ENCODE data around the gene MYO7A. TPM values are rescaled to one million over a fixed set of nuclear protein-coding genes. Genes with fewer than 3 reads are reported as not detected.

MYO7A gene
- total RNA-seq, 1 donor from 2014 or later: 3.2 TPM

GRCh38 chr11:77180346-77180745, 52.3 kb downstream of the MYO7A start:
- TF ChIP-seq CTCF (IDR thresholded peaks at IDR 0.05; ENCODE audit: borderline replicate concordance): no peak
- H3K27ac ChIP-seq (replicated peaks): no peak overlapping the region

GRCh38 chr11:77181226-77181625, 53.2 kb downstream of the MYO7A start:
- intact Hi-C loops (cut with micrococcal nuclease): no loop called here
- TF ChIP-seq CTCF (IDR thresholded peaks at IDR 0.05; ENCODE audit: borderline replicate concordance): no peak
- Histone ChIP-seq H3K27ac (replicated peaks) (no peak overlapping the region), H3K9me3 (replicated peaks) (no peaks in the 10 kb centered on the region), H3K4me1 (peaks cover 4% of the 10 kb centered on the region), H3K36me3 (no peaks in the 10 kb centered on the region), H3K4me3 (no peak overlapping the region), H3K27me3 (ENCODE audit: low read depth) (no peaks in the 10 kb centered on the region)
- no peak for DNase-seq

More at GRCh38 chr11:77180346-77180745, 52.3 kb downstream of the MYO7A start:
- H3K9me3 ChIP-seq (replicated peaks): no peaks in the 10 kb centered on the region
- H3K36me3 ChIP-seq: no peaks in the 10 kb centered on the region
- H3K27me3 ChIP-seq (ENCODE audit: low read depth): no peaks in the 10 kb centered on the region
- intact Hi-C loops (cut with micrococcal nuclease): no loop called here
- no peak for DNase-seq
- H3K4me1 ChIP-seq: peaks cover 4% of the 10 kb centered on the region
- H3K4me3 ChIP-seq: no peak overlapping the region

GRCh38 chr11:77181799-77182541, 53.9 kb downstream of the MYO7A start:
- no peak for TF ChIP-seq CTCF (IDR thresholded peaks at IDR 0.05; ENCODE audit: borderline replicate concordance)
- intact Hi-C loops (cut with micrococcal nuclease): no loop called here
- Histone ChIP-seq H3K27ac (replicated peaks) (no peak overlapping the region), H3K4me1 (peaks cover 4% of the 10 kb centered on the region), H3K9me3 (replicated peaks) (no peaks in the 10 kb centered on the region), H3K36me3 (no peaks in the 10 kb centered on the region), H3K27me3 (ENCODE audit: low read depth) (no peaks in the 10 kb centered on the region), H3K4me3 (no peak overlapping the region)
- DNase-seq: no peak

GRCh38 chr11:77182542-77183430, 54.7 kb downstream of the MYO7A start:
- DNase-seq: peak; percentile 12
- intact Hi-C loops (cut with micrococcal nuclease): no loop called here
- no peak overlapping the region for H3K27ac ChIP-seq (replicated peaks)
- no peaks in the 10 kb centered on the region for H3K27me3 ChIP-seq (ENCODE audit: low read depth)
- no peak overlapping the region for H3K4me3 ChIP-seq
- H3K4me1 ChIP-seq: peaks cover 4% of the 10 kb centered on the region
- H3K9me3 ChIP-seq (replicated peaks): no peaks in the 10 kb centered on the region
- TF ChIP-seq CTCF (IDR thresholded peaks at IDR 0.05; ENCODE audit: borderline replicate concordance): no peak
- H3K36me3 ChIP-seq: no peaks in the 10 kb centered on the region

- peaks cover 4% of the 10 kb centered on the region for H3K4me1 ChIP-seq
- intact Hi-C loops (cut with micrococcal nuclease): no loop called here
- no peak overlapping the region for H3K27ac ChIP-seq (replicated peaks)
- H3K27me3 ChIP-seq (ENCODE audit: low read depth): no peaks in the 10 kb centered on the region
- no peak for DNase-seq
- H3K9me3 ChIP-seq (replicated peaks): no peaks in the 10 kb centered on the region
- no peak overlapping the region for H3K4me3 ChIP-seq
- no peaks in the 10 kb centered on the region for H3K36me3 ChIP-seq
- TF ChIP-seq CTCF (IDR thresholded peaks at IDR 0.05; ENCODE audit: borderline replicate concordance): no peak
Measured at GRCh38 chr11:77183431-77183984, 55.5 kb downstream of the MYO7A start.

Data from left ventricle myocardium inferior (tissue), 1 donor.